Activated T-cell treated with anti-CD3 and anti-CD28 coated beads, Interleukin-2, amount 50 U/mL, for 1 hour (primary cell): ENCODE results near the gene FUT4.
"Not testable (repeated sequence)": the region's sequence is repeated elsewhere in the genome, so short reads cannot be mapped to it uniquely, and the experiment has no call there.

Source experiments
- DNase-seq: peaks from one replicate; pipeline ENCODE4 v3.0.0-alpha.2; 2020

Gene FUT4

GRCh38 chr11:94533696-94534630, 9.8 kb upstream of the FUT4 start:
- no peak for DNase-seq

GRCh38 chr11:94536386-94536785, 7.3 kb upstream of the FUT4 start:
- DNase-seq: no peak

GRCh38 chr11:94537031-94537600, 6.6 kb upstream of the FUT4 start:
- no peak for DNase-seq

- DNase-seq: no peak
These were observed 4.3 kb upstream of the FUT4 start for GRCh38 chr11:94539420-94539819.

GRCh38 chr11:94544646-94545263, 1.0 kb downstream of the FUT4 start:
- DNase-seq: no peak

- no peak for DNase-seq
These were observed 1.8 kb downstream of the FUT4 start for GRCh38 chr11:94545264-94546161.

- no peak for DNase-seq
These were observed 2.4 kb downstream of the FUT4 start for GRCh38 chr11:94546162-94546470.

- no peak for DNase-seq
These were observed 3.2 kb downstream of the FUT4 start for GRCh38 chr11:94546886-94547285.

GRCh38 chr11:94549146-94549545, 5.4 kb downstream of the FUT4 start:
- no peak for DNase-seq

GRCh38 chr11:94550513-94550912, 6.8 kb downstream of the FUT4 start:
- no peak for DNase-seq

GRCh38 chr11:94553938-94554337, 10.2 kb downstream of the FUT4 start:
- DNase-seq: no peak

GRCh38 chr11:94555752-94556329, 12.1 kb downstream of the FUT4 start:
- DNase-seq: not testable (repeated sequence)

- DNase-seq: no peak
These were observed 13.7 kb downstream of the FUT4 start for GRCh38 chr11:94557421-94557820.

- DNase-seq: no peak
These were observed 14.3 kb downstream of the FUT4 start for GRCh38 chr11:94557992-94558391.

- no peak for DNase-seq
These were observed 14.7 kb downstream of the FUT4 start for GRCh38 chr11:94558468-94558867.

- no peak for DNase-seq
These were observed 15.2 kb downstream of the FUT4 start for GRCh38 chr11:94558932-94559331.

- DNase-seq: no peak
These were observed 15.6 kb downstream of the FUT4 start for GRCh38 chr11:94559361-94559760.

GRCh38 chr11:94560834-94561233, 17.1 kb downstream of the FUT4 start:
- DNase-seq: no peak

GRCh38 chr11:94563176-94563847, 19.6 kb downstream of the FUT4 start:
- no peak for DNase-seq

- no peak for DNase-seq
These were observed 20.2 kb downstream of the FUT4 start for GRCh38 chr11:94563848-94564467.

- DNase-seq: no peak
These were observed 23.5 kb downstream of the FUT4 start, which contains the start of gene PIWIL4 for GRCh38 chr11:94567181-94567670. Gene PIWIL4 (plus strand): TSS chr11:94567368. CDS start chr11:94567519, 151 bp downstream.
